HFF-Myc (cell line): ENCODE data around the gene SSTR5.
A peak's percentile ranks its signal among the peaks of the same experiment; 100 is the strongest.

Source experiments
- DNase-seq: peaks from one replicate; pipeline ENCODE4 v3.0.0-alpha.2; 2011; ENCODE audit warnings: low read depth; ENCODE audit errors: extremely low read depth
- H3K4me3 ChIP-seq: replicated peaks from 2 replicates; pipeline ENCODE4 v1.5.1; 2011; ENCODE audit warnings: low read depth, mild to moderate bottlenecking, control low read depth, low read length
- CTCF ChIP-seq: IDR thresholded peaks from 2 replicates; pipeline ENCODE4 v1.5.1; 2012; ENCODE audit warnings: mild to moderate bottlenecking, low read depth, low read length, control low read depth; ENCODE audit errors: missing control alignments

The SSTR5 gene

GRCh38 chr16:1053700-1054368 is 18.7 kb upstream of the SSTR5 start:
- no peak overlapping the region for H3K4me3 ChIP-seq
- no peak for DNase-seq
- TF ChIP-seq CTCF: no peak

GRCh38 chr16:1054660-1055556 is 17.6 kb upstream of the SSTR5 start:
- peak; percentile 80 for TF ChIP-seq CTCF
- no peak overlapping the region for H3K4me3 ChIP-seq
- no peak for DNase-seq

GRCh38 chr16:1055557-1055924 is 17.0 kb upstream of the SSTR5 start:
- H3K4me3 ChIP-seq: no peak overlapping the region
- no peak for TF ChIP-seq CTCF

GRCh38 chr16:1056196-1056595 is 16.4 kb upstream of the SSTR5 start:
- no peak for DNase-seq
- H3K4me3 ChIP-seq: no peak overlapping the region
- no peak for TF ChIP-seq CTCF

More at GRCh38 chr16:1055557-1055924, 17.0 kb upstream of the SSTR5 start:
- DNase-seq: no peak

GRCh38 chr16:1057252-1057932 is 15.2 kb upstream of the SSTR5 start:
- no peak overlapping the region for H3K4me3 ChIP-seq
- no peak for DNase-seq
- TF ChIP-seq CTCF: peak; percentile 79

- DNase-seq: no peak
- H3K4me3 ChIP-seq: no peak overlapping the region
- no peak for TF ChIP-seq CTCF
Measured at GRCh38 chr16:1058216-1058615, 14.3 kb upstream of the SSTR5 start.
